ENCODE results near the gene STXBP1.
"Not testable (repeated sequence)": the region's sequence is repeated elsewhere in the genome, so short reads cannot be mapped to it uniquely, and the experiment has no call there.

The STXBP1 gene

GRCh38 chr9:127580366-127580765 is 31.7 kb upstream of the STXBP1 start:
- Histone ChIP-seq H3K4me2 (ENCODE audit: insufficient read depth, low read length) (no peak overlapping the region), H3K36me3 (ENCODE audit: insufficient read depth, low read length) (no peaks in the 10 kb centered on the region), H3K4me3 (ENCODE audit: low read depth in 1 of 2, low read length in 2 of 2) (no peak overlapping the region), H3K9me3 (ENCODE audit: insufficient read depth, low read length, severe bottlenecking) (no peaks in the 10 kb centered on the region), H3K9ac (ENCODE audit: low read depth, low read length) (no peak overlapping the region), H3K4me1 (ENCODE audit: insufficient read depth, low read length) (no peaks in the 10 kb centered on the region), H3K27me3 (ENCODE audit: insufficient read depth, low read length, poor library complexity) (no peaks in the 10 kb centered on the region), H3K27ac (ENCODE audit: low read length) (no peak overlapping the region), H3K79me2 (ENCODE audit: insufficient read depth, low read length) (no peaks in the 10 kb centered on the region), H4K20me1 (ENCODE audit: insufficient read depth, low read length) (no peaks in the 10 kb centered on the region), H2AFZ (ENCODE audit: low read depth, low read length) (no peak overlapping the region)
- DNase-seq (no peak), ATAC-seq (ENCODE audit: insufficient read depth, low read depth) (no peak)
- TF ChIP-seq, protein P1, sequence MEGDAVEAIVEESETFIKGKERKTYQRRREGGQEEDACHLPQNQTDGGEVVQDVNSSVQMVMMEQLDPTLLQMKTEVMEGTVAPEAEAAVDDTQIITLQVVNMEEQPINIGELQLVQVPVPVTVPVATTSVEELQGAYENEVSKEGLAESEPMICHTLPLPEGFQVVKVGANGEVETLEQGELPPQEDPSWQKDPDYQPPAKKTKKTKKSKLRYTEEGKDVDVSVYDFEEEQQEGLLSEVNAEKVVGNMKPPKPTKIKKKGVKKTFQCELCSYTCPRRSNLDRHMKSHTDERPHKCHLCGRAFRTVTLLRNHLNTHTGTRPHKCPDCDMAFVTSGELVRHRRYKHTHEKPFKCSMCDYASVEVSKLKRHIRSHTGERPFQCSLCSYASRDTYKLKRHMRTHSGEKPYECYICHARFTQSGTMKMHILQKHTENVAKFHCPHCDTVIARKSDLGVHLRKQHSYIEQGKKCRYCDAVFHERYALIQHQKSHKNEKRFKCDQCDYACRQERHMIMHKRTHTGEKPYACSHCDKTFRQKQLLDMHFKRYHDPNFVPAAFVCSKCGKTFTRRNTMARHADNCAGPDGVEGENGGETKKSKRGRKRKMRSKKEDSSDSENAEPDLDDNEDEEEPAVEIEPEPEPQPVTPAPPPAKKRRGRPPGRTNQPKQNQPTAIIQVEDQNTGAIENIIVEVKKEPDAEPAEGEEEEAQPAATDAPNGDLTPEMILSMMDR (IDR thresholded peaks at IDR 0.05; ENCODE audit: borderline replicate concordance, extremely low read depth, low read length, poor library complexity, severe bottlenecking), result no peak
- no peak for TF ChIP-seq EZH2 (IDR thresholded peaks at IDR 0.05; ENCODE audit: borderline replicate concordance, low read depth, low read length, severe bottlenecking)

DNA sequence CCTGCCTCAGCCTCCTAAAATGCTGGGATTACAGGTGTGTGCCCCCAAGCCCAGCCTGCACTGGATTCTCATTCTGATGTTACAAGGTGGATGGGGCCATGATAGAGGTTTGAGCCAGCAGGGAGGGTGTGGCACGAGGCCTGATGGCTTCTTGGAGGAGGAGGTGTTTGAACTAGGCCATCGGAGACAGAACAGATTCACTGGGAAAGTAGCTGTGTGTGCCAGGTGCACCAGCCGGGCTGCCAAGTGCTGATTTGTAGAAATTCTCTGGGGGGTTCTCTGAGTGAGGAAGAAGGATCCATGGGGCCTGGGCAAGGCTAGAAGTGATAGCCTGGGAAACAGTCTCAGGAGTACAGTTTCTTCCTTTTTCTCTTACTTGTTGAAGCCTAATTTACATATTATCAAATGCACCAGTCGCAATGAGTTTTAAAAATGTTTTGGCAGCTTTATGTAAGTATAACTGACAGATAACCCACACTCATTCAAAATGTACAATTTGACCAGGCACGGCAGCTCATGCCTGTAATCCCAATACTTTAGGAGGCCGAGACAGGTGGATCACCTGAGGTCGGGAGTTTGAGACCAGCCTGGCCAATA is 31.1 kb upstream of the STXBP1 start:
- H3K9me3 ChIP-seq (ENCODE audit: insufficient read depth, low read length, severe bottlenecking), result no peaks in the 10 kb centered on the region
- H3K36me3 ChIP-seq (ENCODE audit: insufficient read depth, low read length), result no peaks in the 10 kb centered on the region
- DNase-seq, result no peak
- H3K79me2 ChIP-seq (ENCODE audit: insufficient read depth, low read length), result no peaks in the 10 kb centered on the region
- no peak overlapping the region for H3K27ac ChIP-seq (ENCODE audit: low read length)
- H4K20me1 ChIP-seq (ENCODE audit: insufficient read depth, low read length), result no peaks in the 10 kb centered on the region
- no peak for ATAC-seq (ENCODE audit: insufficient read depth, low read depth)
- H3K4me3 ChIP-seq (ENCODE audit: low read depth in 1 of 2, low read length in 2 of 2), result no peak overlapping the region
- H2AFZ ChIP-seq (ENCODE audit: low read depth, low read length), result no peak overlapping the region
- H3K9ac ChIP-seq (ENCODE audit: low read depth, low read length), result no peak overlapping the region
- no peaks in the 10 kb centered on the region for H3K27me3 ChIP-seq (ENCODE audit: insufficient read depth, low read length, poor library complexity)
- no peak overlapping the region for H3K4me2 ChIP-seq (ENCODE audit: insufficient read depth, low read length)
- TF ChIP-seq, protein P1 (IDR thresholded peaks at IDR 0.05; ENCODE audit: borderline replicate concordance, extremely low read depth, low read length, poor library complexity, severe bottlenecking), result no peak
- no peaks in the 10 kb centered on the region for H3K4me1 ChIP-seq (ENCODE audit: insufficient read depth, low read length)

- not testable (repeated sequence) for H3K4me3 ChIP-seq (ENCODE audit: low read depth in 1 of 2, low read length in 2 of 2); H3K79me2 ChIP-seq (ENCODE audit: insufficient read depth, low read length); H3K27me3 ChIP-seq (ENCODE audit: insufficient read depth, low read length, poor library complexity); H3K4me2 ChIP-seq (ENCODE audit: insufficient read depth, low read length); H3K9ac ChIP-seq (ENCODE audit: low read depth, low read length); H2AFZ ChIP-seq (ENCODE audit: low read depth, low read length); H4K20me1 ChIP-seq (ENCODE audit: insufficient read depth, low read length); H3K36me3 ChIP-seq (ENCODE audit: insufficient read depth, low read length); H3K9me3 ChIP-seq (ENCODE audit: insufficient read depth, low read length, severe bottlenecking); DNase-seq; H3K27ac ChIP-seq (ENCODE audit: low read length); ATAC-seq (ENCODE audit: insufficient read depth, low read depth); H3K4me1 ChIP-seq (ENCODE audit: insufficient read depth, low read length)
Observed at GRCh38 chr9:127584474-127584805, 27.6 kb upstream of the STXBP1 start.

GRCh38 chr9:127585161-127585819 is 26.8 kb upstream of the STXBP1 start:
- Histone ChIP-seq H3K4me1 (ENCODE audit: insufficient read depth, low read length) (no peaks in the 10 kb centered on the region), H3K4me2 (ENCODE audit: insufficient read depth, low read length) (no peak overlapping the region), H3K27ac (ENCODE audit: low read length) (no peak overlapping the region), H3K4me3 (ENCODE audit: low read depth in 1 of 2, low read length in 2 of 2) (no peak overlapping the region), H3K9me3 (ENCODE audit: insufficient read depth, low read length, severe bottlenecking) (no peaks in the 10 kb centered on the region), H4K20me1 (ENCODE audit: insufficient read depth, low read length) (no peaks in the 10 kb centered on the region), H3K79me2 (ENCODE audit: insufficient read depth, low read length) (no peaks in the 10 kb centered on the region), H2AFZ (ENCODE audit: low read depth, low read length) (no peak overlapping the region), H3K36me3 (ENCODE audit: insufficient read depth, low read length) (no peaks in the 10 kb centered on the region), H3K27me3 (ENCODE audit: insufficient read depth, low read length, poor library complexity) (no peaks in the 10 kb centered on the region), H3K9ac (ENCODE audit: low read depth, low read length) (no peak overlapping the region)
- ATAC-seq (ENCODE audit: insufficient read depth, low read depth), result no peak
- TF ChIP-seq, protein P1 (IDR thresholded peaks at IDR 0.05; ENCODE audit: borderline replicate concordance, extremely low read depth, low read length, poor library complexity, severe bottlenecking), result no peak
- TF ChIP-seq EZH2 (IDR thresholded peaks at IDR 0.05; ENCODE audit: borderline replicate concordance, low read depth, low read length, severe bottlenecking), result no peak
- no peak for DNase-seq

Data from DND-41 (cell line).